Colon (tissue), 2 donors: ENCODE results near the gene DCP2.

Experiments used
- FAIRE-seq: peaks from 2 replicates; lab custom pipeline; 2012; peaks lifted over from hg19 to GRCh38; lab: Jason Lieb, UNC
- donor health status: control.
- donor health status: control.

DCP2 gene

DNA sequence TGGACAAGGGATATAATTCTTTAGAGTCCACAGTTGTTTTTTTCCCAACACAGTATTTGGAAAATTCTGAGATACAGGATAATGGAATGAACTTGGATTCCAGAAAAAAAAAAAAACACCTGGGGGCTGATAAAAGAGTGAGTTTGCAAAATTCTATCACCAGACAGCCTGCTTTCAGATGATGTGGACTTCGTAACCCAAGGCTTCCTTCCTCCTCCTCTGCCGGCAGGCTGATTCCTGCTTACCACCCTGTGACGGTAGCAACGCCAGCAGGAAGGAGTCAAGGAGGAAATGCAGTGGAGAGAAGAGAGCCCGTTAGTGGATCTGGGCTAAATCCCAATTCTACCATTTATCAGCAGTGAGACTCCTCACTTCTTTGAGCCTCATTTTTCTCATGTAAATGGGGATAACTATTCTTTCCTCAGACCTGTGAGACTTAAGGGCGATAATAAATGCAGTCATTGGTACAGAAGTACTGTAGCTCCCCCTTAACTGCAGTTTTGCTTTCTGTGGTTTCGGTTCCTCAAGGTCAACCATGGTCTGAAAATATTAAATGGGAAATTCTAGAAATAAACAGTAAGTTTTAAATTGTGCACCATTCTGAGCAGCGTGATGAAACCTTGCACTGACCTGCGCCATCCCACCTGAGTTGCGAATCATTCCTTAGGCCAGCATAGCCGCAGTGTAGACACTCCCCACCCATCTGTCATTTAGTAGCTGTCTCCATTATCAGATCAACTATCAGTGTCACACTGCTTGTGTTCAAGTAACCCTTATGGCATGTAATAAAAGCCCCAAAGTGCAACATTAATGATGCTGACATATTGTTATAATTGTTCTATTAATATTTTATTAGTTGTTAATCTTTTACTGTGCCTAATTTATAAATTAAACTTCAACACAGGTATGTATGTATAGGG lies 71.4 kb downstream of the DCP2 start:
- no peak for FAIRE-seq

GRCh38 chr5:113048931-113049330 lies 72.3 kb downstream of the DCP2 start:
- FAIRE-seq, result no peak

GRCh38 chr5:113050721-113051382 lies 74.3 kb downstream of the DCP2 start:
- no peak for FAIRE-seq

GRCh38 chr5:113052041-113052795 lies 75.6 kb downstream of the DCP2 start:
- no peak for FAIRE-seq

DNA sequence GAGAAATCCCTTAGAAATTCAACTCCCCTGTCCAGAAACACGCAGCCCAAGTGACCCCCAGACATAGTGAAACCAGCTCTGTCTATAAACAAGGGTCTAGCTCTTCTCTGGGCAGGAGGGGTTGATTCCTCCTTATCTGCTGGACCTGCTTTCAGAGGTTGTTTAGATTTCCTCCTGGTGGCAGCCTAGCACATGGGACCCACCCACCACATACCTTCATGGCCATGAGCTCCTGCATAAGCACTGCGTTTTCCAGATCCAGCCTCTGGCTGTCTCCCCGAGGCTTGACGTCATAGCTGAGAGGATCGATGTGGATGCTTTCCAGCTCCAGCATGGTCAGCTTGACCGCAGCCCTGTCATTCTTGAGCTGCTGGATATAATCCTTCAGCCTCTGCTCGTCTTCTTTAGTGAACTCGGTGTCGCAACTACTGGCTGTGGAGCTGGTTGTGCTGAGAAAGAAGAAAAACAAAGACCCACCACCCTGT lies 77.0 kb downstream of the DCP2 start:
- no peak for FAIRE-seq

- FAIRE-seq, result no peak
These were observed 78.3 kb downstream of the DCP2 start for GRCh38 chr5:113054899-113055298.

DNA sequence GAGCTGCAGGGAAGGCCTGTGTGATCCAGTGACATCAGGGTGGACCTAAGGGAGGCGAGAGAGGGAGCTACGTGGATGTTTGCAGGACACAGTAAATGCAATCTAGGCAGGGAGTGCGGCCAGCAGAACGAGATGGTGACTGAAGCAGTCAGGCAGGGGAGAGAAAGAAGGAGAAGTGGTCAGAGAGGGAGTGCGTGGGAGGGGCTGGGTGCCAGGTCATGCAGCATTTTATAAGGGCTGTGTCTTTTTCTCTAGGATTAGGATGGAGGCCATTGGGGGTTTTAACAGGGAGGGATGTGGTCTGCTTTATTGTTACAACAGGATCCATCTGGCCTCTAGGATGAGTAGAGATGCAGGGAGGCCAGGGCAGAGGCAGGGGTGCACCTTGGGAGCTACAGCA lies 80.4 kb downstream of the DCP2 start:
- FAIRE-seq, result no peak

DNA sequence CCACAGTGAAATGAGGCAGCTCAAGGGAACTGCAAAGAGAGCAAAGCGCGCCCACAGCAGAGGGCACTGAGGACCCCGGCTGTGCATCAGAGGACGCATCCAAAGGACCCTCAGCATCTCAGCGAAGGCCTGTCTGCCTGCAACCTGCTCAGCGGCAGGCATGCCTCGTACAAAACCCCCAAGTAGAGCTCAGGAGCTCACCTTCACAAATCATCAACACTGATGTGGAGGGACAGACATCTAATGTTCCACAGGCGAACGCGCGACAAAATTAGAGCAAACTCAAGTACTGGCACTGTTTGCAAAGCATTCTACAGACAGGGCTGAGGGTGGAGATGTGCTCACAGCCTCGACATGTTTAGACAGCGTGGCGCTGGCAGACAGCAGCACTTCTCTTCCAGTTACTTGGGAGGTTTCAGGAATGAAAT lies 81.0 kb downstream of the DCP2 start:
- no peak for FAIRE-seq

DNA sequence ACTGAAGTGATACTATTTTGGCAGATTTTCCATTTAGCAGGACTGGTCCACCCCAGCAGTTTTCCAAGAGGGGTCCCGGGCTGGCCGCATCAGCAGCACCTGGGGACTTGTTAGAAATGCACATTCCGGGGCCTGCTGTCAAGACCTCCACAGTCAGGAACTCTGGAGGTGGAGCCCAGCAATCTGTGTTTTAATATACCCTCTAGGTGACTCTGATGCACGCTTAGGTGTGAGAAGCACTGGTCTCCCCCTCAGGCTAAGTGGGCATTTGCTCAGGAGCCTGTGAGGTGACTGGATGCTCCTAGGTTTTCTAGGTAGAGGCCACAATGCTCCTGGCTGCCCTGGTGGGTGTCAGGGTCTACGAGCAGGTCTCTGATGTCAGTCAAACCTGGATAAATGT lies 81.7 kb downstream of the DCP2 start:
- FAIRE-seq, result no peak

- FAIRE-seq, result no peak
These were observed 82.2 kb downstream of the DCP2 start for GRCh38 chr5:113058706-113059226.

DNA sequence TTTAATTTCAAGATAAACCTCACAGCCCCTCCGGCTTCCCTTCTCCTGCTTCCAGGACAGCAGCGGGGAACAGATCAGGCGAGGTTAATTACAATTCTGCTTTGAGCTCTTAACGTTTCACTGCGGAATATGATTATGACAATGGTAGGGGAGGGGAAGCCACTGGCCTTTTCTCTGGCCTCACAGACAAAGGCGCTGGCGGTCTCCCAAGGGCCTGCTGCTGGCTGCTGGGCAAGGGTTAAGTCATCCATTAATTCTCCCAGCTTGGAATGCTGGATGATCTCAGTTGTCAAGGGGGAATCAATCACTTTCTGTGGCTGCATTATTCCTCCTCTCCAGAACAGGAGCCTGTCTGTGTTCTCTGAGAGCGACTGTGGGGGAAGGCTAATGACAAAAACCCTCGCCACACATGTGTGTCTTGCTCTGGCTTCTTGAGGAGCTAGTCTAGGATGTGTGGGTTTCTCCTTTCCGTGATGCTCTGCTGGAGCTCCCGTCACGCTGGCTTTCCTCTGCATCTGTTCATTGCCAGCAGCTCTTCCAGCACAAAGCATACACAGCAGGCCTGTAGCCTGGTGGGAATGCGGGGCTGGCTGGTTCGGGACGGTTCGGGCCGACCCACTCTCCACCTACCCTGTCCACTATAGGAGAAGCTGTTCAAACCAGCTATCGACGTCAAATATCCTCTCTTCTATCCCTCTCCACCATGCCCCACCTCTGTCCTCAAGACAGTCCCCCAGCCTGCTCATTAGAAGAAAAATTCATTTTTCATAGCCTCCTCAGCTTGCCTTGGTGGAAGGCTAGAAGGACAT lies 82.8 kb downstream of the DCP2 start:
- FAIRE-seq, result no peak

- FAIRE-seq, result no peak
These were observed 83.9 kb downstream of the DCP2 start for GRCh38 chr5:113060408-113061025.

GRCh38 chr5:113061846-113062780 lies 85.5 kb downstream of the DCP2 start:
- no peak for FAIRE-seq

DNA sequence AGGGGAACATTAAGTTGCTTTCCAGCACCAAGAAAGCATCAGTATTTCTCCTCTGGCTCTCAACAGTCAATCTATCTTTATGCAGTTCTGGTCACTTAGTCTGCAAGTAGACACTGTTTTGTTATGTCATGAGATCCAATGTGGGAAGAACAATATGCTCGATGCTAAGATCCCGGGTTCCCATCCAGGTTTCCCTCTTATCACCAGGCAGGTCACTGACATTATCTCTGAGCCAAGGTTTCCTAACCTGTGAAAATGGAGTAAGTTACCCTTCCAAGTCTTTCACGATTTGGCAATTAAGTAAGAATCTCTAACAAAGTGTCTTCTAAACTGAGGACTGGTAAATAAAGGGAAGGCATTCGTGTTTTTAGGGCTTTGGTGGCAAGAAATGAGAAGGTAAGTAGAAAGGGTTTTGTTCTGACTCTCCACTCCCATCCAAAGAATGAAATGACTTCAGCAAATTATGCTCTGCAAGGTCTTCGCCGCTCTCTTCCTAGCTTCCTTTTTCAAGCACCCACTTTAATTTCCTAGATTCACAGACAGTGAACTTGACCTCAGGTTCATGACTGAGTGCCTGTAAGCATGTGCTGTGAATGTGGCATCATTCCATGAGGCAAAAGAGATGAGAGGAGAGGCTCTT lies 86.4 kb downstream of the DCP2 start:
- FAIRE-seq, result no peak

DNA sequence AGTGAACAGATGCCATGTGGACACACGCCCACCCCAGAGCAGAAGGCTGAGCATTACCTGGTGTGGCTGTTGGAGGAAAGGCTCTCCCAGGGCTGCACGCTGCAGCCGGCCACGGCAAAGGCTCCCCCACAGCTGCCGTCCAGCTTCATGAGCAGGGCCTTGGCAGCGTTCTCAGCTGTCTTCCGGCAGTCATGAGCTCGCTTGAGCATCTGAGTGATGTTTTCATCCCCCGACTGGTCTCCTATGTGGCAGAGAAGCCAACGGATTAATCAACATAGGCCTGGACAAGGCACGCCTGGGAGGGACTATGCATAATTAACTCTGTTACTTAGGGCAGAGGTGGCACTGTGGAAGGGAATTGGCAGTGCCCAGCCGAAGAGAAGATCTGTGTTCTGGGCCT lies 87.3 kb downstream of the DCP2 start:
- FAIRE-seq, result no peak

- no peak for FAIRE-seq
These were observed 88.2 kb downstream of the DCP2 start for GRCh38 chr5:113064806-113065205.

DNA sequence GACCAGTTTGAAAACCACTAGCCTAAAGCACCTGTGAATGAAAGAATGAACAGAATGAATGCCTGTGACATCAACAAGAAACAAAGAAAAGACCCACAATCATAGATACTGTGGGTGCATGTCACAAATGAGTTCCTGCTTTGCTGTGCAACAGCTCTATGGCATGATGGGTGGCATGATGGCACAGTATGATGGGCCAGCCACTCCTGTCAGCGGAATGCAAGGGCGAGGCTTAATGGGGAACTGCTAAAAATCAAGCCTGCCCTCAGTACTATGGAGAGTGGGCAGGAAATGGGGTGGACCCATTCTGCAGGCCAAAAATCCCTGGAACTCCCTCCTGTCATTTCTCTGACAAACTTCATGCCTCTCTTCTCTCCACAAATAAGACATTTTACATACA lies 89.0 kb downstream of the DCP2 start:
- no peak for FAIRE-seq

DNA sequence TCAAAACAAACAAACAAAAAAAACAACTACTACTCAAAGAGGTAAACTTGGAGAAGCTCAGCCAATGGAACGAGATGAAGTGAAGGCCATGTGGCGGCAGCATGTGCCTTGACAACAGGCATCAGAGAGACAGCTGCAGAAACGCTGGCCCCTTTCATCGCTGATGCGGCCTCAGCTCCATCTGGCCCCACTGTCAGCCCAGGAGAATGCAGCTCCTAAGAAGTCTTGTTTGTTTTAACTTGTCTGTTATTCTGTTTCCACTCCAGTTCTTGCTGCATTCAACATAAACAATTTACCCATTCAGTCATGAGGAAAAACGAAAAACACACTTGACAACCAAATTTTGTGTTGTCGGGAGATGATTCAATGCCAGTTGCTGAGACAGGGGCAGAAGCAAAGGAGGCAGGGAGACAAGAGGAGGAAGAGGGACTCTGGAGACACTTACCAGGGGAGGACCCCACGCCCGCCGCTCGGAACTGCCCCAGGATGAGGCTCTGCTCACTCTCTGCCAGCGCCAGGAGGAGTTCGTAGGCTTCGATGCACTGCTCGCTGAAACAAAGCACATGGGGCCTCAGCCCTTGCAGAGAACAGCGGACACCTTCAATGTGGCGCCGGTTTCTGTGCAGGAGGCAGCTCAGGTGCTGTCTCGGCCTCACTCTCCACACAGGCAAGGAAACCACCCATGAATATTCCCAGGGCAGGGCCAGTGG lies 91.2 kb downstream of the DCP2 start:
- FAIRE-seq, result no peak

DNA sequence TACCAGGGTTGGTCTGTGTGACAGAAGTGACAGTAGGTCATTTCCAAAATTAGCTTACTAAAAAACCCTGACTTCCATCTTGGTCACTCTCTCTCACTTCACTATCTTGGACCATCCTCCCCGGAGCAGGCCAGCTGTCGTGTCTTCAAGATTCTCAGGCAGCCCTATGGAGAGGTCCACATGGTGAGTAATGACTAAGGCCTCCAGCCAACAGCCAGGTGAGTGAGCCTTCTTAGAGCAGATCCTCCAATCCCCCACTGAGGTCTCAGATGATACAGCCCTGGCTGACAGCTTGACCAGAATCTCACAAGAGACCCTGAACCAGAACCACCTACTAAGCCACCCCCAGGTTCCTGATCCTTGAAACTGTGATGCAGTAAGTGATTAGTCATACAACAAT lies 92.0 kb downstream of the DCP2 start:
- no peak for FAIRE-seq
